GM21367 (cell line): ENCODE measurements around the gene NOP58.
A peak's percentile ranks its signal among the peaks of the same experiment; 100 is the strongest.
"Not testable (repeated sequence)": the region's sequence is repeated elsewhere in the genome, so short reads cannot be mapped to it uniquely, and the experiment has no call there.

Experiments used
- ATAC-seq: cut with Tn5 transposase; IDR thresholded peaks from one replicate; pipeline ENCODE4 v1.9.1; 2021; ENCODE audit not compliant: unreplicated experiment

The NOP58 gene

DNA sequence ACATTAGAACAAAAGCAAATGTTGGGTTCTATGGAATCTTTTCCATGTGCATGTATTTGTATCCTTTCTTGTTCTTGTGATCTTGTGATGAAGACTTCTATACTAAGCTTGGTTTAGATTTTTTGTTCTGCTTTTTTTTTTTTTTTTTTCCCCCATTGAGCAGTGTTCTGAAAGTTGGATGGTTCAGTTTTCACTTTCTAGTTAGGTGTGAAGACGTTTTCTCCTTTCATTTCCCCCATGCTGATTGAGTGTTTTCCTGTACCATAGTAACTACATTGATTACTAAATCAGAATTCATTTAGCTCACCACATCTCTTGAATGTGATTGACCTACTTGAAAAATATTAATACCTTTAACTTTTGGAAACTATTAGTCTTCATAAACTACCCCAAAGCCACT lies 34.1 kb downstream of the NOP58 start:
- ATAC-seq = peak; percentile 86

DNA sequence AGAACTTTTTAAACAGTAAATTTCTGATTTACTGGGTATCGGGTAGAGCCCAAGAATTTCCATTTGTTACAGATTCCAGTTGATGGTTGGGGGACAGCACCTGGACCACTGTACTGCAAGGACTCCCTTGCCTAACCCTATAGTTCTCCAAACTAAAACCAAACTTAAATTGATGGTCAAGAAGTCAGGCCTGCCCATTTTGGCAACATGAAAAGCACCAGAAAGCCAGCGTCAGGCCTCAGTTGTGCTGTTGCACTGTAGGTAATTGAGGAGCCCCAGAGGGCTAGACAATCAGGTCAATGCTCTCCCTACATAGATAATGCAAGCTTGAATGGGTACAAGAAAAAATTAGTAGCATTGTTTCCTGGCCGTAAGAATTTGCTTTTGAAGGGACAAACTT lies 40.5 kb downstream of the NOP58 start:
- no peak for ATAC-seq

DNA sequence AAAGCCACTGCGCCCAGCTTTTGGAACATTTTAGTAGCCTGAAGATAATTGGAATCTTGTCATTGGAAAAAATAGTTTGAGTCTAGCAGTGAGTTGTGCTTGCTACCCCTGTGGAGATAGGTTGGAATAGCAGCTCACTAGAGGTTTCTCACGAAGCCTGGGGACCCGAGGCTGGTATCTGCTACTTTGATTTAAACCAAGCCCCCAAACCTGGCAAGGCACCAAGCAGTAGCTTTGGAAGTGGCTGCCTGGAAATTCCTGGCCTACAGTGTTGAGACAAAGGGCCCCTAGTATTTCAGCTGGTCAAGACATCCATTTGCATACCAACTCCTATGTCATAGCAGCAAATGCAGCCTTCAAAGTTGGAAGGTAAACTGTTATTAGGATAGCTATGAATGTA lies 42.1 kb downstream of the NOP58 start:
- ATAC-seq = no peak

DNA sequence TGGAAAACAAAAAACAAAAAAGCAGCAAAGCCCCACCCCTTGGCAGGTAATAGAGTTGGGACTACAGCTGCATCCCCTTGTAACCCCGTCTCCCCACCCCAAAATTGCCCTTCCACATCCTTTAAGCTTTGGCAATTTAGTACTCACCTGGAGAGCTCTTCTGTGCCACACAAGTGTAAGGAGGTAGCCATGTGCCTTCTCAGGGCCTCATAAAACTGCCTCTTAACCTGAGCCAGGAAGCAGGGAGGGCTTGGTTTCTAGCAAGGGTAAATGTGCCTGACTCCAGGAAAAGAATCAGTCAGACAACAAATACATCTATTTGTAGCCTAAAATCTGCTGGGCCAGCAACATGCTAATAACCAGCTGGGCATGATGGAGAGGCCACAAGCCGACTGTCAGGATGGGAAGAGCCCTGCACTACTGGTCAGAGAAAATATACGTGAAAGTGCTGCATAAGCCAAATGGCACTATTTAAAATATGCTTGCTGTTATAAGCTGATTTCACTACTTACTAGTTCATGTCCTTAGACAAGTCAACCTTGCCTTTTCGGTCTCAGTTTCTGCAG lies 46.3 kb downstream of the NOP58 start:
- no peak for ATAC-seq

DNA sequence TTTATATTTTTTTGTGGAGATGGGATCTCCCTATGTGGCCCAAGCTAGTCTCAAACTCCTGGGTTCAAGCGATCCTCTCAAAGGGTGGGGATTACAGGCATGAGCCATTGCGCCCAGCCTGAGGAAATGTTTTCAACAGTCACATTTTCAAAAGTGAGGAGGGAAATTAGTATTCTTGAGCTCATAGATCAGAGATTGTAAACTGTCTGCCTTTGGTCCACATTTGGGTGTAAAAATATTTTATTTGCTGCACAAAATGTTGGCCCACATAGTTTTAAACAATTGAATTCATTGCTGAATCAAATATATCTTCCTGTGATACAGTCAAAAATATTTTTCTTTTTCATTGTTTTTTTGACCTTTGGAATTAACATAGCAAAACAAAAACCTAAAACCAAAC lies 48.6 kb downstream of the NOP58 start:
- ATAC-seq = no peak

DNA sequence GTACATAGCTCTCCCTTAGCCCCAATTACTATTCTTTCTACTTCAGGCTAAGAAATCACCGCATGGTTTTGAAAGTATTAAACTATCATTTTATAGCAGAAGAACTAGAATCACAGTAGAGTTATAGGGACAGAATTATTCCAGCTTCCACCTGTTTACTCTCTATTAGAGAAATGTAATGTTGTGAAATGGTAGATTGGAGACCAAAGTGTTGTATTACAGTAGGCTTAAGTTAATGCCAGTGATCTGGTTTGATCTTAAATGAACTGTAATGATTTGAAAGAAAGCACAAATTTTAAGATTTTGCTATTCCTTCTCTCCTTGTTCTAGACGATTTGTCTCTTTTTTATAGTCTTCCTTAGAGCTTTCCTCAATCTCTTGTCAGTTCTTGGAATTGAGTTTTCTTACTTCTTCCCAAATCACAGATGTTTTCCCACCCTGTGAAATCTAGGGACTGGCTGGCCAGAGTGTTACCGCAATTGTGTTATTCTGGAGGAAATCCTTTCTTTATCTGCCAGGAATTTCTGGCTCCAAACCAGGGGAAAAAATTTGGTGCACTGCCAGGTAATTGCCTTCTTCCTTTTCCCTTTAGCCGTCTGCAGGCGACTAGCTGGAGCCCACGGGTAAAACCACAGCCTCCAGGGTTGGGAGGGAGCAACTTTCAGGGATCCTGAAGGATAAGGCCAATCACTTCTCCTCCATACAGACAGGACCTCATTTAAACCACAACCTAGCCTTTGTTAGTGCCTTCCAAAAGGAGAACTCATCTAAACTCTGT lies 51.7 kb downstream of the NOP58 start:
- ATAC-seq = no peak

DNA sequence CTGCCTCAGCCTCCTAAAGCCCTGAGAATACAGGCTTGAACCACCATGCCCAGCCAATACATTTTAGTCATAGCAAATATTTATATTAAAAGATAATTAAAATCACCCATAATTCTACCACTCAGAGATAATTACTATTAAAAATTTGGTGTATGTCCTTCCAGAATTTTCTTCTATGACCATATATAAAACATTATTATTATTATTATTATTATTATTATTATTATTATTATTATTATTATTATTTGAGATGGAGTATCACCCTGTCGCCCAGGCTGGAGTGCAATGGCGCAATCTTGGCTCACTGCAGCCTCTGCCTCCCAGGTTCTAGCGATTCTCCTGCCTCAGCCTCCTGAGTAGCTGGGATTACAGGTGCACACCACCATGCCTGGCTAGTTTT lies 54.8 kb downstream of the NOP58 start:
- ATAC-seq = not testable (repeated sequence)

DNA sequence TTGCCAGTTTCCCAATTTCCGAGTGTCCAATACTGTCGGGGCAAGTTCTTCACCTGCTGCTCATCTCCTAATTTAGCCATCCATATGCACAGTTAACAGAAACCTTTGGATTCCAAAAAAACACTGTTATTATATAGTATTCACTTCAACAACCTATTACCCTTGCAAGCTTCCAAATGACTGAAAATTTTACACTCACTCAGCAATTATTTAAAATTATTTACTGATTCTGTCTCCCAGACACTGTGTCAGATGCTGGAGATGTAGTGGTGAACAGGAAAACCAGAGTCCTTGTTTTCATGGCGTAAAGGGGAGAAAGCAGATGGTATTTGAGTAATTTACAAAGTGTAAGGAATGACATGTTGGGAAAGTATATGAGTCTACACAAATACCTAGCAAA lies 56.9 kb downstream of the NOP58 start:
- no peak for ATAC-seq

DNA sequence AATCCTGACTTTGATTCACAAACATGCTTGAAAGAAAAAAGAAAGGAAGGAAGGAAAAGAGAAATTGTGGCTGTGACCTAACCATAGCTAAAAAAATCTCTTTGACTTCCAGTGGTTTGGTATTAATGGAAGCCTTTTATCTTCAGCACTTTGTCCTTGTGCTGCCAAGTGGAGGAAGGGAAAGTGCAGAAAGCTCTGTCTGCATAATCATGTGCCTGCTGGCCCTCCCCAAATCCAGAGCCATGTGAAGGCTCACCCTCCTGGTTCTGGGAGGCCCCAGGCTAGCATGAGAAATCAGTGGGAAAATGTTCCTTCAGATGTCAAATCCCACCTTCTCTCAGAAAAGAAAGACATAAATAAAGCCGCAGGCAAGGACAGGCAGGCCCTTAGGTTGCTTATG lies 62.3 kb downstream of the NOP58 start:
- ATAC-seq = no peak

DNA sequence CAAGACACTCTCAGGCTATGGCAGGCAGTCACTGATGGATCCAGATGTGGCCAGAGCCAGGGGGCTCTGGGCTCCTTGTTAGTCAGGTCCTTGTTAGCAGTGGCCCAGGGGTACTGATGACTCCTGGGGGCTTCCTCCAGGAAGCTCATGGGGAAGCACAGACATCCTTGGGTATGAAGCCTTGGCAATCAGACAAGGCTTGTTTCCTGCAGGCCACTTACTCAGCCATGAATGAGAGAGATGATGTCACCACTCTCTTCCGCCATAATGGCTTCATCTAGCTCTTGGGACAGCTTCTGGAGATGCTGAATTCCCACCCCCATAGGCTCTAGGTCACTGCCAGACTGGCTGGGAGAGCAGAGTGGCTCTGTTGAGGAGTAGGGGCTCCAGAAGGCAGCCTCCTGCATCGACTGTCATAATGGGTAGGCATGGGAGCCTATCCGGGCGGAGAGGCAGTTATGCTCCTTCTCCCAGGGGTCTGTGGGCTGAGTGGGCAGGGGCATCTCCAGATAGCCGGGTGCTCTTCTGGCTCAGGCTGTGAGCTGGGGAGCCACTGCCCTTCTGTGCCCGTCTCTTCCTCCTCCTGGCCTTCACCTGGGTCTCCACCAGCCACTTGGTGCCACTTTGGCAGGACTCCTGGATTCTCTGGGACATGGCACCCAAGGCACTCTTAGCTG lies 70.4 kb downstream of the NOP58 start:
- no peak for ATAC-seq

DNA sequence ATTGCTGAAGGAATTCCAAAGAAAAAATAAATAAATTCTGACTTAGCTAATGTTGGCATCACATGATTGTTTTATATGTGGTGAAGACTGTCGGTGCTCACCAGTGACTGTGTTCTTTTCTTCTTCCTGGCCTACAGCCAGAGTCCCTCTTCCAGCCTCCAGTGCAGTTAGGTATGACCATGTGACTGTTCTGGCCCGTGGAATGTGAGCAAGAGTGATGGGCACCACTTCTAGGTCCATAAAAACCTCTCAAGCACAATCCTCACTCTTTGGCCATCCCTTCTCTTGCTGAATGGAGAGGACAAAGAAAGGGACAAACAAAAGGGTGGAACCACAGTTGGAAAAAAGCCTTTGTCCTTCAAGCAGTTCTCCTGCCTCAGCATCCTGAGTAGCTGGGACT lies 71.6 kb downstream of the NOP58 start:
- no peak for ATAC-seq

DNA sequence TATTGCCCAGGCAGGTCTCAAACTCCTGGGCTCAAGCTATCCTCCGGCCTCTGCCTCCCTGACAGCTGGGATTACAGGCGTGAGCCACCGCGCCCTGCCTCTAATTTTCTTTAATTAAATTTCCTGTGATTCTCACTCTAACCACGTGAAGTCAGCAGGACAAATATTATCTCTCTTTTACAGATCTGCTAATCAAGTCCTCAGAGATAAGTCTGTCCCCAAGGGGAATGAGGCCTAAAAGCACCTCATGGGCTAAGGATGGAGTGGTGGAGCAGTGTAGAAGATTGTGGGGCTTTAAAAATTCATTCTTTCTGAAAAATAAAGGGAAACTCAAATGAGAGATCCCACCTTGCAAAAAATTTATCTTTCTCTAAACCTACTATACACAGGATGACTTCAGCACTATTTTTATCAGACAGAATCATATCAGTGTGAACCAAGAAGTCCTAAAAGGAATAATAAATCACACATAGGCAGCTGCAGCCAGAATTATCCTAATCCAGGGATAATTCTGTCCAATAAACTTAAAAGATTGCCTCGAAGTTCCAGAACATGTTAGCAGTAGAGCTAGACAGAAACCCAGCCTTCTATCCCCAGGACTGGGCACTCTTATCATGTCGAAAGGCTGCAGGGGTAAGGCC lies 72.3 kb downstream of the NOP58 start:
- no peak for ATAC-seq

DNA sequence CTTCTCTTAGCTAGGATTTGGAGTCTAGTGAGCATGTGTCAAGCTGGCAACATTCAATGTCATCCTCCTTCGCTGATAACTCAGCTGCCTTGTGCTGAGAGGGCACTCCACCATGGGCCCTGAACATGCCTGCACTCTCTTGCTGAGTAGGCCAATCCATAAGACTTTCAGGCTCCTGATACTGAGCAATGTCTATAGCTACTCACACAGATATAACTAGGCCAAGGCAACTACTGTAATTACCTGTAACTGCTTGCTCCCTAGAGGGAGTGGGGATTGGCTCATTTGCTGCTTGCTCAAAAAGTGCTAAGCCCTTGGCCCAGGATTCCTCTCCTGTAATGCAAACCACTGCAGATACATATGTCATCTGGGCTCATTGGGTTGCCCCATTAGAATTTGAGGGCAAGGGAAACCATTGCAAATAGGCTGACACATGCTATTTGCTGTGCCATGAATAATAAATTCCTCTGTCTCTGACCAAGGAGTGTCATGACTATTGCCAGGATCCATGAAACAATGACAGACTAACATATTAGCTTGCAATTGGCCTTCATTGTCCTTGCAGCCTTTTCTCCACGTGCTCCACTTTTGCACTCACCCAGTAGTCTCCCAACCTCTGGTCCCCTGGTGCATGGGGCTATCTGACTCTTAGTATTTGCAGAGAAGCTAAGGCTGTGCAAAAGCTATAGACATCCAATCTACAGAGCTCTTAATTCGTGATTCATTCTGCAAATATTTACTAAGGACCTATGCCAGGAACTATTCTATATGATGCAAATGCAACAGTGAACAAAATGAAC lies 73.7 kb downstream of the NOP58 start:
- ATAC-seq = no peak

DNA sequence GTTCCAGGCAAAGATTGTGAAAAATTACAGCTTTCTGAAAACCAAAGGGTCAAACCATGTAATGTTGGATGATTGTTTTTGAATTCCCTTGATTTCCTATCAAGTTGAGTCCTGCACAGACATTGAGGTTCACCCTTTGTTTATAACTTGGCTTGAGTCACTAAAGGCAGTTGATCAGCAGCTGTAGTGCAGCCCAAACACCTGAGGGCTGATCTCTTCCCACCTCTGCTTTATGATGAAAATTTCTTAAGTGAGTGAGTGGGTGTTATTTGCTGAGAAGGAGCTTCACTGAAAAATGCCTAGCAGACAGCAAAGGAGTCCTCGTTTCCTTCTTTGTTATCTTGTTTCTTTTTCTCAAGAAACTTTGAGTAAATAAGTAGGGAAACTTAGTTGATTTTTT lies 78.6 kb downstream of the NOP58 start:
- no peak for ATAC-seq

DNA sequence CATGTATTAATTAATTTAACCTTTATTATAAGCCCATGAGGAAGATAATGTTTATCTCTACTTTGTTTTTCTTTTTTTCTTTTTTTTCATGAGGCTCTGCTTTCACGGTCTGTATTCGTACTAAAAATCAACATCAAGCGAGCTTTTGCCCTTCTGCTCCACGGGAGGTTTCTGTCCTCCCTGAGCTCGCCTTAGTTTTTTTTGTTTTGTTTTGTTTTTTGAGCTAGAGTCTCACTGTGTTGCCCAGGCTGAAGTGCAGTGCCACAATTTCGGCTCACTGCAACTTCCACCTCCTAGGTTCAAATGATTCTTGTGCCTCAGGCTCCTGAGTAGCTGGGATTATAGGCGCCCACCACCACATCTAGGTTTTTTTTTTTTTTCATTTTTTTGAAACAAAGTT lies 80.6 kb downstream of the NOP58 start:
- no peak for ATAC-seq
